OCI-LY1 (cell line): Measurements from ENCODE around the gene TK2.

ENCODE experiments used
- H2AFZ ChIP-seq: fragments of 200-600 bp; sonication (generic), shearing (Covaris generic); 2 replicates; pipeline ENCODE4 v1.6.0; 2014; ENCODE audit warnings: antibody characterized with exemption, mild to moderate bottlenecking, low read length
- H3F3A ChIP-seq: fragments of 200-600 bp; sonication (generic), shearing (Covaris generic); 2 replicates; pipeline ENCODE4 v1.6.0; 2014; ENCODE audit warnings: mild to moderate bottlenecking, antibody characterized with exemption, low read length, moderate library complexity; ENCODE audit not compliant: insufficient read depth
- H3K27ac ChIP-seq: fragments of 200-600 bp; sonication (generic); 2 replicates; pipeline ENCODE4 v1.5.1; 2014; ENCODE audit warnings: low read length, mixed run types, mild to moderate bottlenecking, low read depth; ENCODE audit not compliant: poor library complexity, severe bottlenecking
- H3K27me3 ChIP-seq: fragments of 200-600 bp; sonication (generic); 2 replicates; pipeline ENCODE4 v1.6.0; 2014; ENCODE audit warnings: antibody characterized with exemption, mild to moderate bottlenecking, low read length, moderate library complexity; ENCODE audit not compliant: insufficient read depth
- H3K36me3 ChIP-seq: fragments of 200-600 bp; sonication (generic); 2 replicates; pipeline ENCODE4 v1.6.1; 2014; ENCODE audit warnings: mild to moderate bottlenecking, antibody characterized with exemption, low read length, moderate library complexity, mixed read lengths; ENCODE audit not compliant: insufficient read depth
- H3K4me1 ChIP-seq: fragments of 200-600 bp; sonication (generic); 2 replicates; pipeline ENCODE4 v1.5.1; 2014; ENCODE audit warnings: mild to moderate bottlenecking, low read length, moderate library complexity; ENCODE audit not compliant: insufficient read depth, severe bottlenecking
- H3K4me2 ChIP-seq: fragments of 200-600 bp; sonication (generic), shearing (Covaris generic); 2 replicates; pipeline ENCODE4 v1.6.1; 2014; ENCODE audit warnings: low read length
- H3K4me3 ChIP-seq: fragments of 200-600 bp; sonication (generic); 2 replicates; pipeline ENCODE4 v1.5.1; 2014; ENCODE audit warnings: low read length, low read depth, mild to moderate bottlenecking, mixed read lengths; ENCODE audit not compliant: poor library complexity, severe bottlenecking
- H3K79me2 ChIP-seq: fragments of 200-600 bp; shearing (Covaris generic); 2 replicates; pipeline ENCODE4 v1.6.1; 2016; ENCODE audit warnings: mixed run types, low read length, mixed read lengths; ENCODE audit not compliant: insufficient read depth
- H3K9ac ChIP-seq: fragments of 200-600 bp; sonication (generic), shearing (Covaris generic); 2 replicates; pipeline ENCODE4 v1.6.1; 2014; ENCODE audit warnings: mild to moderate bottlenecking, low read length, mixed read lengths
- H3K9me2 ChIP-seq: fragments of 200-600 bp; sonication (generic), shearing (Covaris generic); 2 replicates; pipeline ENCODE4 v1.6.1; 2014; ENCODE audit warnings: low read depth, mild to moderate bottlenecking, low read length, mixed read lengths
- H3K9me3 ChIP-seq: fragments of 200-600 bp; shearing (Covaris generic); 2 replicates; pipeline ENCODE4 v1.6.1; 2014; ENCODE audit warnings: low read length, mixed read lengths
- H4K20me1 ChIP-seq: fragments of 200-600 bp; sonication (generic), shearing (Covaris generic); 2 replicates; pipeline ENCODE4 v1.6.0; 2016; ENCODE audit warnings: mild to moderate bottlenecking, low read length; ENCODE audit not compliant: insufficient read depth
- CTCF ChIP-seq: fragments of 200-600 bp; sonication (generic), shearing (Covaris generic); IDR thresholded peaks from 2 replicates; pipeline ENCODE4 v1.5.1; 2017; ENCODE audit warnings: mild to moderate bottlenecking, antibody characterized with exemption, low read length, moderate library complexity, mixed read lengths
- EZH2 ChIP-seq: fragments of 200-600 bp; sonication (generic), shearing (Covaris generic); IDR thresholded peaks from 2 replicates; pipeline ENCODE4 v1.8.0; 2017; ENCODE audit warnings: borderline replicate concordance, mixed run types, mild to moderate bottlenecking, antibody characterized with exemption, low read length, moderate library complexity, mixed read lengths

TK2 gene

GRCh38 chr16:66481081-66481942, 68.6 kb downstream of the TK2 start:
- no peaks in the 10 kb centered on the region for H3K9me2 ChIP-seq
- H2AFZ ChIP-seq, result no peak overlapping the region
- no peaks in the 10 kb centered on the region for H3K9me3 ChIP-seq
- no peak overlapping the region for H3K27ac ChIP-seq
- no peaks in the 10 kb centered on the region for H3K27me3 ChIP-seq
- no peaks in the 10 kb centered on the region for H3K79me2 ChIP-seq
- H3K4me3 ChIP-seq, result no peak overlapping the region
- no peaks in the 10 kb centered on the region for H4K20me1 ChIP-seq
- no peak overlapping the region for H3K9ac ChIP-seq
- TF ChIP-seq CTCF (no peak), EZH2 (no peak)
- peaks cover 7% of the 10 kb centered on the region for H3K4me1 ChIP-seq
- no peaks in the 10 kb centered on the region for H3F3A ChIP-seq
- no peak overlapping the region for H3K4me2 ChIP-seq
- no peaks in the 10 kb centered on the region for H3K36me3 ChIP-seq

GRCh38 chr16:66480265-66481080, 69.4 kb downstream of the TK2 start:
- Histone ChIP-seq H3K4me2 (no peak overlapping the region), H3K27ac (no peak overlapping the region)

More at GRCh38 chr16:66480265-66481080, 69.4 kb downstream of the TK2 start:
- H3K9ac ChIP-seq, result no peak overlapping the region
- peaks cover 7% of the 10 kb centered on the region for H3K4me1 ChIP-seq
- no peak overlapping the region for H3K4me3 ChIP-seq
- H3K79me2 ChIP-seq, result no peaks in the 10 kb centered on the region
- H3K9me2 ChIP-seq, result no peaks in the 10 kb centered on the region
- H3K9me3 ChIP-seq, result no peaks in the 10 kb centered on the region
- TF ChIP-seq EZH2, result no peak
- no peak for TF ChIP-seq CTCF
- H3K27me3 ChIP-seq, result no peaks in the 10 kb centered on the region
- no peaks in the 10 kb centered on the region for H3F3A ChIP-seq
- H3K36me3 ChIP-seq, result no peaks in the 10 kb centered on the region
- no peaks in the 10 kb centered on the region for H4K20me1 ChIP-seq
- no peak overlapping the region for H2AFZ ChIP-seq
